Calu3 (cell line): Measurements from ENCODE around the gene EMC1. TPM values are rescaled to one million over a fixed set of nuclear protein-coding genes. Genes with fewer than 3 reads are reported as not detected.
"Not testable (repeated sequence)": the region's sequence is repeated elsewhere in the genome, so short reads cannot be mapped to it uniquely, and the experiment has no call there.

Experiments used
- BruUV-seq: library from RNA; stranded (reverse); fragments of 400-500 nt; replicated peaks from 2 replicates; lab custom pipeline; 2021; lab: Mats Ljungman, UMichigan
- CTCF ChIA-PET: fragments of 300-600 bp; sonication (Branson Sonifier 250); formaldehyde crosslinking; loops from one replicate; lab custom pipeline; 2022; ENCODE audit warnings: antibody characterized with exemption; lab: Charles Lee
- DNase-seq: peaks from one replicate; pipeline ENCODE4 v3.0.0; 2022
- H3K27ac Mint-ChIP-seq: one replicate; pipeline ENCODE4 v1.8.0; 2022; ENCODE audit warnings: mixed read lengths; ENCODE audit not compliant: unreplicated experiment
- H3K27me3 Mint-ChIP-seq: one replicate; pipeline ENCODE4 v1.8.0; 2022; ENCODE audit warnings: mixed read lengths; ENCODE audit not compliant: unreplicated experiment
- H3K36me3 Mint-ChIP-seq: one replicate; pipeline ENCODE4 v1.8.0; 2022; ENCODE audit warnings: mild to moderate bottlenecking, moderate library complexity, mixed read lengths; ENCODE audit not compliant: insufficient read depth, unreplicated experiment
- H3K4me1 Mint-ChIP-seq: one replicate; pipeline ENCODE4 v1.8.0; 2022; ENCODE audit warnings: mild to moderate bottlenecking, low read depth, mixed read lengths; ENCODE audit not compliant: unreplicated experiment
- H3K4me3 Mint-ChIP-seq: one replicate; pipeline ENCODE4 v1.8.0; 2022; ENCODE audit warnings: mild to moderate bottlenecking, low read depth, moderate library complexity, mixed read lengths; ENCODE audit not compliant: unreplicated experiment
- H3K9me3 Mint-ChIP-seq: one replicate; pipeline ENCODE4 v1.8.0; 2022; ENCODE audit warnings: low read depth, mixed read lengths; ENCODE audit not compliant: unreplicated experiment
- CTCF ChIP-seq: fragments of 200-600 bp; IDR thresholded peaks from one replicate; pipeline ENCODE4 v1.8.0; 2022; ENCODE audit warnings: antibody characterized with exemption; ENCODE audit not compliant: unreplicated experiment
- intact Hi-C: fragments of 100-400 bp; cut with micrococcal nuclease; formaldehyde crosslinking; loops from one replicate; pipeline ENCODE4 v1.10.0; 2022; ENCODE audit not compliant: unreplicated experiment
- total RNA-seq: library from RNA; stranded (reverse); gene quantifications from 2 replicates; pipeline ENCODE4 v1.2.3, GENCODE V29; 2022

The EMC1 gene
- total RNA-seq, 1 experiment from 2014 or later: 53.4 TPM

- CTCF ChIA-PET: no interaction called here
- no peaks in the 10 kb centered on the region for H3K27me3 Mint-ChIP-seq
- H3K4me1 Mint-ChIP-seq: peaks cover 4% of the 10 kb centered on the region
- no peaks in the 10 kb centered on the region for H3K9me3 Mint-ChIP-seq
- BruUV-seq: no TSS peak
- no peak for DNase-seq
- H3K4me3 Mint-ChIP-seq: no peak overlapping the region
- no peak for TF ChIP-seq CTCF
- intact Hi-C loops: no loop called here
- peaks cover 59% of the 10 kb centered on the region for H3K36me3 Mint-ChIP-seq
- H3K27ac Mint-ChIP-seq: no peak overlapping the region
Measured at GRCh38 chr1:19258353-19258752, 7.0 kb upstream of the EMC1 start.

GRCh38 chr1:19257178-19257914, 6.0 kb upstream of the EMC1 start:
- Mint-ChIP-seq H3K36me3 (peaks cover 68% of the 10 kb centered on the region), H3K4me3 (no peak overlapping the region), H3K27ac (no peak overlapping the region), H3K27me3 (no peaks in the 10 kb centered on the region), H3K4me1 (peaks cover 12% of the 10 kb centered on the region), H3K9me3 (no peaks in the 10 kb centered on the region)
- TF ChIP-seq CTCF: no peak
- DNase-seq: no peak
- BruUV-seq: no TSS peak
- intact Hi-C loops: no loop called here
- CTCF ChIA-PET: interaction anchor here (0.5 kb wide), 1 partner anchor 123 kb away, joined by 3 read pairs; no protein-coding TSS in a partner anchor

- intact Hi-C loops, H3K4me3 Mint-ChIP-seq, BruUV-seq, DNase-seq, H3K27me3 Mint-ChIP-seq, CTCF ChIA-PET, H3K9me3 Mint-ChIP-seq, H3K27ac Mint-ChIP-seq: not testable (repeated sequence)
- Mint-ChIP-seq H3K36me3 (peaks cover 76% of the 10 kb centered on the region), H3K4me1 (peaks cover 12% of the 10 kb centered on the region)
Measured at GRCh38 chr1:19256301-19256700, 5.0 kb upstream of the EMC1 start.

- intact Hi-C loops: no loop called here
- BruUV-seq: no TSS peak
Measured at GRCh38 chr1:19255288-19255687, 4.0 kb upstream of the EMC1 start.

More at GRCh38 chr1:19255288-19255687, 4.0 kb upstream of the EMC1 start:
- TF ChIP-seq CTCF: no peak
- Mint-ChIP-seq H3K9me3 (no peaks in the 10 kb centered on the region), H3K36me3 (peaks cover 75% of the 10 kb centered on the region), H3K27ac (no peak overlapping the region), H3K4me3 (no peak overlapping the region), H3K4me1 (peaks cover 12% of the 10 kb centered on the region), H3K27me3 (no peaks in the 10 kb centered on the region)
- CTCF ChIA-PET: no interaction called here
- no peak for DNase-seq
